ENCODE results near the gene ZBTB20.

- TF ChIP-seq POLR2A (IDR thresholded peaks at IDR 0.05) = no peak
- TF ChIP-seq CTCF (IDR thresholded peaks at IDR 0.05) = no peak
These were observed 819.4 kb downstream of the ZBTB20 start for GRCh38 chr3:114327665-114328064.
